HG03469 (cell line): Measurements from ENCODE around the gene KATNA1.
"Not testable (repeated sequence)": the region's sequence is repeated elsewhere in the genome, so short reads cannot be mapped to it uniquely, and the experiment has no call there.

Source experiments
- ATAC-seq: cut with Tn5 transposase; IDR thresholded peaks from one replicate; pipeline ENCODE4 v1.9.1; 2021; ENCODE audit warnings: mild to moderate bottlenecking, moderate library complexity, moderate number of reproducible peaks; ENCODE audit not compliant: unreplicated experiment

Gene KATNA1

DNA sequence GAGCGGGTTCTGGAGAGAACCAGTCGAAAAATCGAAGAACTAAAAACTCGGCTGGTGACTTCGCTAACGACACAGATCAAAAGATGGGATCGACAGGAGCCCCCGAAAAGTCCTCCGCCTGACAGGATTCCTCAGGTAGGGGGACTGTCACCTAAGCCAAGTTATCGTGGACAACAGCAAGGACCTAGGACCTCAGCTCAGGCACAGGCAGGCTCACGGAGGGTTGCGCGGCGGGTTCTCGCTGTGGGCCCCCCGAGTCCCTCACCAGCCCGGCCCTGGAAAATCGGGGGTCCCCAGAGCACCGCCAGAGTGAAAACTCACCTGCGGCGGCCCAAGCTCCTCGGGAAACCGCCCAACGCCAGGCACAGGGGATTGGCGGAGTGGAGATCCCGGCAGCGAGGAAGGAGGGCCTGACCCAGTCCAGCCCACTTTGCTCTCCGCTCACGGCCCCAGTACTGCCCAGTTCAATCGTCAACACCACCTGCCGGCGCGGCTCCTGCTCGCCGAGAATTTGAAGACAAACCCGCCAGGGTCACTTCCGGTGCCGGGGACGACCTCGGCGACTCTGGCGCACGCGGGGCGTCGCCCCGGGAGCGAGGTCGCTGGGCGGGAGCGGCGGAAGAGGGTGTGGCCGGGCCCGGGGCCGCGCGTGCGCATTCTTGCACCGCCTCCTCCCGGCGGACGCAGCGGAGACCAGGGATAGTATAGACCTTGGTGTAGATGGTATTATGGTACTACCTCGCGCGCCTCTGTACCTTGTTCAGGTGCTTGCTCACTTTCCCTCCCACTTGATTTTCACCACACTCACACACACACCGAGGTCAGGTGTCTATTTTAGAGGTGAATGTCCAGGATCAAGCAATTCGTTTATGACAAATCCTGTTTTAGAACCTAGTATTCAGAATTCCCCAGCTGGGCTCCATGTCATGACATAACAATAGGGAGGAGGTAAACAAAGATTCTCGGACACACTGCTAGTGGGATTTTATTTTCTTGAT is at the start of gene KATNA1:
Gene KATNA1 (minus strand): TSS at position 567 of the 998 bp plus-strand sequence. CDS start 10,167 bp downstream, outside the sequence.
- ATAC-seq: peak; percentile 72

DNA sequence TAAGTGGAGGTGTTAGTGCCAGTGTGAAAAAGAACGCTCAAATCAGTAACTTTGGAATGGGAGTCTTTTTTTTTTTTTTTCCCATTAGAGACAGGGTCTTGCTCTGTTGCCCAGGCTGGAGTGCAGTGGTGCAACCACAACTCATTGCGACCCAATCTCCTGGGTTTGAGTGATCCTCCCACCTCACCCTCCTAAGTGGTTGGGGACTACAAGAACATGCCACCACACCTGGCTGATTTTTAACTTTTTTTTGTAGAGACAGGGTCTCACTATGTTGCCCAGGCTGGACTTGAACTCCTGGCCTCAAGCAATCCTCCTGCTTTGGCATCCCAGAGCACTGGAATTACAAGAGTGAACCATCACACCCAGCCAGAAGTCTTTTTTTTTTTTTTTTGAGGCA is 49.7 kb upstream of the KATNA1 start:
- no peak for ATAC-seq

GRCh38 chr6:149696901-149697300 is 48.4 kb upstream of the KATNA1 start:
- ATAC-seq: no peak

DNA sequence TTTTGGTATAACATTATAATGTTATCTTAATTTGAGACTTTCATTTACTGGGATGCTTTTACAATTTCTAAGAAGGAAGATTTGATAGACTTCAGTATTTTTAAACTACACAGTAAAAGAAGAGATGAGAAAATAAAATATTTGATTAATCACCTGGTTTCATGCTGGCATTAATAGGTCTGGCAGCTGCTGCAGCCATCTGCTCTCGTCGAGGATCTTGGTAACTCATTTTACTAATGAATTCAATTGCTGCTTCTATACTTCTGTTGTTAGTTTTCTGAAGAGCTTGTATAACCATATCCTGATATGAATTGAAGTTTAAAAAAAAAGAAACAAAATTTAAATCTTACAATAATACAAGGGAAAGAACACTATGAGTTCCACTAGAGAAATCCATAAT is 46.4 kb upstream of the KATNA1 start:
- no peak for ATAC-seq

DNA sequence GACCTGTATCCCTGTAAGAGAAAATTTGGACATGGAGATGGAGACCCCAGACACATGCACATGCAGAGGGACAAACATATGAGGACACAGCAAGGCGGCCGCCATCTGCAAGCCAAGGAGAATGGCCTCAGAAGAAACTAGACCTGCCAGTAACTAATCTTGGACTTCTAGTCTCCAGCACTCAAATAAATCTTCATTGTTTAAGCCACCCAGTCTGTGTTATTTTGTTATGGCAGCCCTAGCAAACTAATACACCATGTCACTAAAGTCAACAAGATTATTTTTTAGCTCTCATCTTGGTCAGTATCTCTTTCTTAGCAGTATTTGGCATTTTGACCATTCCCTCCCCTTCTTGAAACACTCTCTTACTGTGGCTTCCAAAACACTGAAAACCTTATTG is 42.7 kb upstream of the KATNA1 start:
- ATAC-seq: no peak

DNA sequence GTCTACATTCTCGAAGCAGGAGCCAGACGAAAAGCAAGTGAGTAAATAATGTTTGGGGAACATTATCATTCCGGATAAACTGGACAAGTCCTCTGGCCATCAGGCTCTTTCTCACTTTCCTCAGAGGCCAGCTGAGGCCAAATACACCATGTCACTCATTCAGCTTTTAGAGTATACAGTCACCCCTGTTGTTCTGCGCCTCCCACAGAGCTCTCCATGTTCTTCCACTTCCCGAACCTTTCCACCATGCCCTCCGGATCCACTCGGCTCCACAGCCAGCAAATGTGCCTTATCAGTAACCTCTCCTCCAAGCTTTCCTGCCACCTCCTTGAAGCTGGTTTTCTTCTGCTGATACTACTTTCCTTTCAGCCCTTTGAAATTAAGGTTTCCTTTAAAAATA is 37.7 kb upstream of the KATNA1 start:
- no peak for ATAC-seq

- no peak for ATAC-seq
These were observed 34.8 kb upstream of the KATNA1 start for GRCh38 chr6:149683256-149683859.

GRCh38 chr6:149681845-149682244 is 33.3 kb upstream of the KATNA1 start:
- ATAC-seq: not testable (repeated sequence)

- ATAC-seq: no peak
These were observed 32.7 kb upstream of the KATNA1 start for GRCh38 chr6:149681209-149681608.

GRCh38 chr6:149680503-149680902 is 32.0 kb upstream of the KATNA1 start:
- ATAC-seq: no peak

DNA sequence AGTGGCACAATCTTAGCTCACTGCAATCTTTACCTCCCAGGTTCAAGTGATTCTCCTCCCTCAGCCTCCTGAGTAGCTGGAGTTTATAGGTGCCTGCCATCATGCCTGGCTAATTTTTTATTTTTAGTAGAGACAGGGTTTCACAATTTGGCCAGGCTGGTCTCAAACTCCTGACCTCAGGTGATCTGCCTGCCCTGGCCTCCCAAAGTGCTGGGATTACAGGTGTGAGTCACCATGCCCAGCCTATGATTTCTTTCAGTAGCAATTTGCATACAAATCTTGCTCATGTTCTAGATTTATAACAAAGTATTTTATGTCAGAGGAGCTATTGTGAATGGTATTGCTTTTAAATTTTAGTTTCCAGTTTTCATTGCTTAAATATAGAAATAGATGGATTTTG is 23.8 kb upstream of the KATNA1 start:
- not testable (repeated sequence) for ATAC-seq

DNA sequence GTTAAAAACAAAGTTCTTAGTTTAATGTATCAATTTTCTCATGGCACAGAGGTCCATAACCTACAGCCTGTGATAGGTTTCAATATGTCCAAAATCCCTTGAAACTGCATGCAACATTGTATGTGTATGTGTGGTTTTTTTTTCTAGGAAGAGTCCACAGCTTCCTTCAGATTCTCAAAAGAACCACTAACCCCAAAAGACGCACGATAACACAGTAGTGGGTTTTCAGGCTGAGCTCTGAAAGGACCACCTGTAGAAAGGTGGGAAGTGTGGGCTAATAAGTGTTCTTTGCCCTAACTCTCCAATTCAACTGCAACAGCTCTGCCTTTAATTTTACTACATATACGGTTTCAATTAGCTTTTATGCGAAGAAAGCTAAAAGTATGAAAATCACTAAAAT is 11.5 kb upstream of the KATNA1 start:
- ATAC-seq: no peak

DNA sequence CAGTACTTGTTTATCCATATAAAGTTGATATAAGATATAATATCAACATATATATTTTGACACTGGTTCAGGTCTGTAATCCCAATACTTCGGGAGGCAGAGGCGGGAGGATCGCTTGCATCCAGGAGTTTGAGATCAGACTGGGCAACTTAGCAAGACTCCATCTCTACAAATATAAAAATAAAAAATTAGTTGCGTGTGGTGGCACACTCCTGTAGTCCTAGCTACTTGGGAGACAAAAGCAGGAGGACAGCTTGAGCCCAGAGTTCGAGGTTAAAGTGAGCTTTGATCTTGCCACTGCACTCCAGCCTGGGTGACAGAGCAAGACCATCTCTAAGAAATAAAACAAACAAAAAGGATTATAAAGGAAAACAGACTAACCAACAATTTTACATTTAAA is 8.9 kb upstream of the KATNA1 start:
- no peak for ATAC-seq

DNA sequence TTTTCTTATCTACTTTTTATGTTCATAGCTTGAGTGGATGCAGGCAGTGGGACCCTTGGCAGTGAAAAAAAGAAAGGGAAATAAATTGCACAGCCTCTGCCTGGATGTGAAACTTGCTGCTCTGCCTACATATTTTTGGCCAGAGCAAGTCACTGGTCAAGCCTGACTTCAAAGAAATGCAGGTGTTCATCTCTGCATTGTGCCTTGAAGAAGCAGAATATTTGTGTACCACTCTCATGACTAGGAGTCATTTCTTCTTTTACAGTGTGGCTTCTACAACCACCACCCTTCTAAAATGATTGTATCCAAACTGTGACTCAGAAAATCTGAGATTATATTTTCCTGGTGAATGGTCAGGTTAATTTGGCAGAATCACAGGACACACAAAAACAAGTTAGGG is 2.5 kb upstream of the KATNA1 start:
- no peak for ATAC-seq

DNA sequence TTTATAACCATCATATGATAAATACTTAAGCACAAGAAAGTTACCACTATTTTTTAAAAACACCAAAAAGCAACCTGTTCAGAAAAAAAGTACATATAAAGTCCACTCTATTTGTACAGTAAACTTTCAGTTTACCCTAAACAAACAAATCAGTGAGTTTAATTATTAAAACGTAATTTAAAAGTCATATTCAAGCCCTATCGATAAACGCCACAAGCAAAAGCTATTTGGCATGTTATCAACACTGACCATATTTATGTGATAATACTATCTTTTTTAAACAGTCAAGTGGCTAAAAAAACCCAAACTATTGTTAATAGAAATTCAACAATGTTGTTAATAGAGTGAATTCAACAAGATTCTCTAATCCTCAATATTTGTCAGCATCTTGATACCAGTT is 1.9 kb downstream of the KATNA1 start:
- no peak for ATAC-seq

GRCh38 chr6:149642829-149643580 is 5.5 kb downstream of the KATNA1 start:
- no peak for ATAC-seq

GRCh38 chr6:149636124-149636523 is 12.4 kb downstream of the KATNA1 start:
- no peak for ATAC-seq

DNA sequence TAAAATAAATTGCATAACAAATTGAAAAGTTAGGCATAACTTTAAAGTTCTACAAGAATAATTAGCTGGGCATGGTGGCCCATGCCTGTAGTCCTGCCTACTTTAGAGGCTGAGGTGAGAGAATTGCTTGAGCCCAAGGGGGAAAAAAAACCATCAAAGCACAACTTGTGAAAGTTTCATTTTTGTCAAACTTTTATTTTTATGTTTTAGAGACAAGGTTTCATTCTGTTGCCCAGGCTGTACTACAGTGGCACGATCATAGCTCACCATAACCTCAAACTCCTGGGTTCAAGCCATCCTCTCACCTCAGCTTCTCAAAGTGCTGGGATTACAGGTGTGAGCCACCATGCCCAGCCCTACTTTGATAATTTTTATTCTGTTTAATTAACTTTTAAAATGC is 14.2 kb downstream of the KATNA1 start:
- no peak for ATAC-seq

- no peak for ATAC-seq
These were observed 19.5 kb downstream of the KATNA1 start for GRCh38 chr6:149628875-149629510.

- no peak for ATAC-seq
These were observed 20.8 kb downstream of the KATNA1 start for GRCh38 chr6:149627672-149628071.

- ATAC-seq: no peak
These were observed 32.7 kb downstream of the KATNA1 start for GRCh38 chr6:149615805-149616204.
